PC-3 (cell line): ENCODE results near the gene SLC4A2. TPM values are rescaled to one million over a fixed set of nuclear protein-coding genes. Genes with fewer than 3 reads are reported as not detected.
A peak's percentile ranks its signal among the peaks of the same experiment; 100 is the strongest.

Experiments
- ATAC-seq: fragments of 200-7000 bp; cut with Tn5 transposase; 2 replicates; pipeline ENCODE4 v1.9.1; 2020; ENCODE audit warnings: mild to moderate bottlenecking, moderate library complexity
- BruUV-seq: library from RNA; stranded (reverse); fragments of 400-500 nt; replicated peaks from 2 replicates; lab custom pipeline; 2021; lab: Mats Ljungman, UMichigan
- CTCF ChIA-PET: fragments of 300-600 bp; sonication (Branson Sonifier 250); formaldehyde crosslinking; loops from one replicate; lab custom pipeline; 2022; ENCODE audit warnings: antibody characterized with exemption; lab: Charles Lee
- POLR2A ChIA-PET: fragments of 300-600 bp; sonication (Branson Sonifier 250); formaldehyde crosslinking; loops from one replicate; lab custom pipeline; 2022; ENCODE audit warnings: antibody characterized with exemption; ENCODE audit not compliant: unreplicated experiment; lab: Charles Lee
- DNase-seq: peaks from one replicate; pipeline ENCODE4 v3.0.0-alpha.2; 2015
- H2AFZ ChIP-seq: fragments of 300-600 bp; sonication (generic); 2 replicates; pipeline ENCODE4 v1.6.0; 2016; ENCODE audit warnings: antibody characterized with exemption, low read length
- H3F3A ChIP-seq: fragments of 300-600 bp; sonication (generic); one replicate; pipeline ENCODE4 v1.6.0; 2017; ENCODE audit warnings: antibody characterized with exemption, low read length, control low read depth, mild to moderate bottlenecking; ENCODE audit not compliant: unreplicated experiment
- H3K27ac ChIP-seq: fragments of 300-600 bp; sonication (generic); 2 replicates; pipeline ENCODE4 v1.5.1; 2016; ENCODE audit warnings: mild to moderate bottlenecking, low read length
- H3K27me3 ChIP-seq: fragments of 300-600 bp; sonication (generic); 2 replicates; pipeline ENCODE4 v1.6.1; 2016; ENCODE audit warnings: low read length, mixed read lengths
- H3K36me3 ChIP-seq: fragments of 300-600 bp; sonication (generic); 2 replicates; pipeline ENCODE4 v1.6.1; 2016; ENCODE audit warnings: low read depth, mixed run types, low read length, mixed read lengths
- H3K4me1 ChIP-seq: fragments of 300-600 bp; sonication (generic); 2 replicates; pipeline ENCODE4 v1.5.1; 2016; ENCODE audit warnings: low read length; ENCODE audit not compliant: insufficient read depth
- H3K4me2 ChIP-seq: fragments of 300-600 bp; sonication (generic); 2 replicates; pipeline ENCODE4 v1.6.0; 2016; ENCODE audit warnings: low read length
- H3K4me3 ChIP-seq: fragments of 300-600 bp; sonication (generic); 2 replicates; pipeline ENCODE4 v1.5.1; 2016; ENCODE audit warnings: mild to moderate bottlenecking, low read length, mixed read lengths
- H3K79me2 ChIP-seq: fragments of 300-600 bp; sonication (generic); 2 replicates; pipeline ENCODE4 v1.6.1; 2017; ENCODE audit warnings: low read length, mixed read lengths
- H3K9ac ChIP-seq: fragments of 300-600 bp; sonication (generic); 2 replicates; pipeline ENCODE4 v1.6.0; 2016; ENCODE audit warnings: mild to moderate bottlenecking, low read length
- H3K9me2 ChIP-seq: fragments of 300-600 bp; sonication (generic); replicated peaks from 2 replicates; pipeline ENCODE4 v1.6.1; 2016; ENCODE audit warnings: mixed run types, low read length, mixed read lengths
- H3K9me3 ChIP-seq: fragments of 300-600 bp; sonication (generic); 2 replicates; pipeline ENCODE4 v1.6.1; 2016; ENCODE audit warnings: low read length, mixed read lengths
- H4K20me1 ChIP-seq: fragments of 300-600 bp; sonication (generic); 2 replicates; pipeline ENCODE4 v1.6.1; 2016; ENCODE audit warnings: low read length, mixed read lengths
- CTCF ChIP-seq: fragments of 300-600 bp; sonication (generic); conservative IDR thresholded peaks from 2 replicates; pipeline ENCODE4 v1.5.1; 2017; ENCODE audit warnings: antibody characterized with exemption, low read depth, mild to moderate bottlenecking, low read length
- EZH2 ChIP-seq: fragments of 300-600 bp; sonication (generic); IDR thresholded peaks from one replicate; pipeline ENCODE4 v1.6.1; 2017; ENCODE audit warnings: antibody characterized with exemption, mild to moderate bottlenecking, low read length; ENCODE audit not compliant: unreplicated experiment
- EZH2phosphoT487 ChIP-seq: fragments of 300-600 bp; sonication (generic); IDR thresholded peaks from 2 replicates; pipeline ENCODE4 v1.6.1; 2018; ENCODE audit warnings: mild to moderate bottlenecking, antibody characterized with exemption, low read length, borderline replicate concordance
- intact Hi-C: fragments of 100-400 bp; cut with micrococcal nuclease; formaldehyde crosslinking; loops from 2 replicates; pipeline ENCODE4 v1.9.0; 2023
- total RNA-seq: library from RNA; depleted of rRNA; stranded (reverse); fragments of >200 nt; gene quantifications from 2 replicates; pipeline ENCODE4 v1.2.3, GENCODE V29; 2014

Gene SLC4A2
- total RNA-seq, 1 experiment from 2014 or later, result 284 TPM

- Histone ChIP-seq H3K9me3 (no peaks in the 10 kb centered on the region), H3K27ac (no peak overlapping the region), H3K4me1 (peaks cover 30% of the 10 kb centered on the region), H3K79me2 (peaks cover 39% of the 10 kb centered on the region), H3K9me2 (no peaks in the 10 kb centered on the region), H3K4me3 (no peak overlapping the region), H3K36me3 (peaks cover 28% of the 10 kb centered on the region), H3K9ac (no peak overlapping the region), H3K4me2 (no peak overlapping the region), H4K20me1 (no peaks in the 10 kb centered on the region), H2AFZ (no peak overlapping the region), H3K27me3 (no peaks in the 10 kb centered on the region), H3F3A (no peaks in the 10 kb centered on the region)
- ATAC-seq (no peak), DNase-seq (no peak)
- no peak for TF ChIP-seq EZH2
- TF ChIP-seq EZH2phosphoT487, result no peak
- TF ChIP-seq CTCF, result no peak
- intact Hi-C loops, result no loop called here
- ChIA-PET CTCF (no interaction called here), POLR2A (no interaction called here)
- BruUV-seq, result TSS peak; percentile 3
Measured at GRCh38 chr7:151064454-151064853, 5.1 kb downstream of the SLC4A2 start.

GRCh38 chr7:151064993-151065392 is 5.6 kb downstream of the SLC4A2 start:
- H3K27ac ChIP-seq, result no peak overlapping the region
- no peak for ATAC-seq
- CTCF ChIA-PET, result no interaction called here

More at GRCh38 chr7:151064993-151065392, 5.6 kb downstream of the SLC4A2 start:
- no peaks in the 10 kb centered on the region for H3K27me3 ChIP-seq
- no TSS peak for BruUV-seq
- intact Hi-C loops, result no loop called here
- peaks cover 28% of the 10 kb centered on the region for H3K36me3 ChIP-seq
- H3K4me2 ChIP-seq, result no peak overlapping the region
- no peaks in the 10 kb centered on the region for H3F3A ChIP-seq
- no peak overlapping the region for H2AFZ ChIP-seq
- H3K9me2 ChIP-seq, result no peaks in the 10 kb centered on the region
- H3K9ac ChIP-seq, result no peak overlapping the region
- peaks cover 34% of the 10 kb centered on the region for H3K79me2 ChIP-seq
- peaks cover 30% of the 10 kb centered on the region for H3K4me1 ChIP-seq
- TF ChIP-seq EZH2phosphoT487, result no peak
- no peak for TF ChIP-seq CTCF
- no peak for TF ChIP-seq EZH2
- no peak overlapping the region for H3K4me3 ChIP-seq
- no peak for DNase-seq
- POLR2A ChIA-PET, result no interaction called here
- no peaks in the 10 kb centered on the region for H4K20me1 ChIP-seq
- H3K9me3 ChIP-seq, result no peaks in the 10 kb centered on the region
